Liver (tissue), 9 donors: Measurements from ENCODE around the gene DHX30. TPM values are rescaled to one million over a fixed set of nuclear protein-coding genes. Genes with fewer than 3 reads are reported as not detected.
A peak's percentile ranks its signal among the peaks of the same experiment; 100 is the strongest.

Source experiments
- DNase-seq: peaks from one replicate; pipeline ENCODE4 v3.0.0-alpha.2; 2017; ENCODE audit warnings: low spot score
- H3K27ac ChIP-seq, 2 donors: one replicate each; pipeline ENCODE4 v1.7.0; 2013; ENCODE audit warnings: inconsistent platforms in 2 of 2, low read length in 2 of 2, control low read depth in 1 of 2, low read depth in 1 of 2, mild to moderate bottlenecking in 1 of 2
- H3K27me3 ChIP-seq, 4 donors: one replicate each; pipeline versions ENCODE4 v1.6.1 to v1.7.0; 2013; ENCODE audit warnings: low read length in 3 of 4, inconsistent platforms in 1 of 4, mild to moderate bottlenecking in 1 of 4, moderate library complexity in 1 of 4; ENCODE audit not compliant: control insufficient read depth in 4 of 4, insufficient read depth in 4 of 4
- H3K36me3 ChIP-seq, 4 donors: one replicate each; pipeline versions ENCODE4 v1.6.1 to v1.7.0; 2013; ENCODE audit warnings: low read length in 3 of 4, mild to moderate bottlenecking in 3 of 4, low read depth in 1 of 4, moderate library complexity in 1 of 4; ENCODE audit not compliant: control insufficient read depth in 4 of 4, insufficient read depth in 3 of 4
- H3K4me1 ChIP-seq, 4 donors: one replicate each; pipeline versions ENCODE4 v1.6.1 to v1.7.0; 2013; ENCODE audit warnings: low read length in 3 of 4, mild to moderate bottlenecking in 3 of 4, moderate library complexity in 1 of 4; ENCODE audit not compliant: control insufficient read depth in 4 of 4, insufficient read depth in 4 of 4
- H3K4me3 ChIP-seq, 3 donors: one replicate each; pipeline versions ENCODE4 v1.6.1 to v1.7.0; 2013; ENCODE audit warnings: low read length in 3 of 3, control low read depth in 1 of 3, low read depth in 1 of 3, mild to moderate bottlenecking in 1 of 3
- H3K9ac ChIP-seq, 2 donors: one replicate each; pipeline ENCODE4 v1.7.0; 2013; ENCODE audit warnings: low read length in 2 of 2, mild to moderate bottlenecking in 2 of 2, moderate library complexity in 2 of 2, control low read depth in 1 of 2, low read depth in 1 of 2
- H3K9me3 ChIP-seq, 4 donors: one replicate each; pipeline versions ENCODE4 v1.6.1 to v1.7.0; 2013; ENCODE audit warnings: low read length in 3 of 4; ENCODE audit not compliant: control insufficient read depth in 4 of 4
- ATF3 ChIP-seq: IDR thresholded peaks from 2 replicates; pipeline ENCODE4 v1.6.1; 2016; ENCODE audit warnings: antibody characterized with exemption
- CTCF ChIP-seq: fragments of 150-350 bp; IDR thresholded peaks from 2 replicates; pipeline ENCODE4 v1.5.1; 2017; ENCODE audit warnings: improper control_type of control experiment, low read depth, low read length; ENCODE audit not compliant: missing input control
- EGR1 ChIP-seq, 2 donors: IDR thresholded peaks; 2 replicates each; pipeline ENCODE4 v1.6.1; 2016 to 2018; ENCODE audit warnings: antibody characterized with exemption in 2 of 2, low read depth in 2 of 2
- FOXA1 ChIP-seq: IDR thresholded peaks from 2 replicates; pipeline ENCODE4 v1.6.1; 2016; ENCODE audit warnings: antibody characterized with exemption
- FOXA2 ChIP-seq: IDR thresholded peaks from 2 replicates; pipeline ENCODE4 v1.6.1; 2016; ENCODE audit warnings: antibody characterized with exemption
- GABPA ChIP-seq, 2 donors: IDR thresholded peaks in 1 of 2; conservative IDR thresholded peaks in 1 of 2; 2 replicates each; pipeline ENCODE4 v1.6.1; 2016; ENCODE audit warnings: antibody characterized with exemption in 2 of 2, mild to moderate bottlenecking in 1 of 2, moderate library complexity in 1 of 2
- HNF4A ChIP-seq, 2 donors: conservative IDR thresholded peaks; 2 replicates each; pipeline ENCODE4 v1.6.1; 2016; ENCODE audit warnings: antibody characterized with exemption in 2 of 2, mild to moderate bottlenecking in 2 of 2
- HNF4G ChIP-seq: IDR thresholded peaks from 2 replicates; pipeline ENCODE4 v1.6.1; 2016; ENCODE audit warnings: antibody characterized with exemption
- JUND ChIP-seq, 2 donors: IDR thresholded peaks; 2 replicates each; pipeline ENCODE4 v1.6.1; 2016; ENCODE audit warnings: antibody characterized with exemption in 2 of 2
- NR2F2 ChIP-seq: IDR thresholded peaks from 2 replicates; pipeline ENCODE4 v1.6.1; 2016; ENCODE audit warnings: antibody characterized with exemption
- RAD21 ChIP-seq, 2 donors: IDR thresholded peaks; 2 replicates each; pipeline ENCODE4 v1.6.1; 2016; ENCODE audit warnings: antibody characterized with exemption in 2 of 2, mild to moderate bottlenecking in 2 of 2
- RXRA ChIP-seq, 2 donors: IDR thresholded peaks; 2 replicates each; pipeline ENCODE4 v1.6.1; 2017 to 2018; ENCODE audit warnings: antibody characterized with exemption in 2 of 2, mild to moderate bottlenecking in 1 of 2
- SP1 ChIP-seq: IDR thresholded peaks from 2 replicates; pipeline ENCODE4 v1.6.1; 2018; ENCODE audit warnings: antibody characterized with exemption, mild to moderate bottlenecking
- TAF1 ChIP-seq: conservative IDR thresholded peaks from 2 replicates; pipeline ENCODE4 v1.6.1; 2016; ENCODE audit warnings: antibody characterized with exemption, mild to moderate bottlenecking
- YY1 ChIP-seq: IDR thresholded peaks from 2 replicates; pipeline ENCODE4 v1.6.1; 2016; ENCODE audit warnings: antibody characterized with exemption, mild to moderate bottlenecking
- WGBS: extraction: QIAGEN DNeasy Blood & Tissue Kit; methylation state at CpG from one replicate; pipeline ENCODE4 v1.1.7; 2013; 5-methylcytosine and 5-hydroxymethylcytosine counted together
- polyA plus RNA-seq, 2 donors: library from polyadenylated mRNA; stranded (reverse) in 1 of 2; unstranded in 1 of 2; fragments of 200-250 nt in 1 of 2; fragments of >200 nt in 1 of 2; fragmentation: Nextera tagmentation in 1 of 2; extraction: Ambion mirVana in 1 of 2; gene quantifications; one replicate each; pipeline versions ENCODE4 v1.2.1 to v1.2.3, GENCODE V29; 2013 to 2015
- total RNA-seq, 2 donors: library from RNA; depleted of rRNA; stranded (reverse); fragments of >200 nt; gene quantifications; one replicate each; pipeline ENCODE4 v1.2.3, GENCODE V29; 2014
- TF ChIP-seq, protein P1 (sequence below): IDR thresholded peaks from 2 replicates; pipeline ENCODE4 v1.6.1; 2016; ENCODE audit warnings: antibody characterized with exemption, mild to moderate bottlenecking
- TF ChIP-seq, protein P2 (sequence below): IDR thresholded peaks from 2 replicates; pipeline ENCODE4 v1.6.1; 2016; ENCODE audit warnings: antibody characterized with exemption
- TF ChIP-seq, protein P3 (sequence below): IDR thresholded peaks from 2 replicates; pipeline ENCODE4 v1.6.1; 2016; ENCODE audit warnings: antibody characterized with exemption
- donor health status: healthy.
- donor health status: healthy.
- donor health status: healthy.
- donor health status: healthy.
- donor health status: healthy.

Gene DHX30
- total and polyA plus RNA-seq, 4 donors, result 18.3 to 39.9 (median 26.3) TPM

- H3K4me1 ChIP-seq, result peaks cover 5 to 27% (median 14%) of the 10 kb centered on the region in 4 donors
- H3K4me3 ChIP-seq, result peak within 1 kb of the TSS; percentile 86 to 94 (median 88)
- no peaks in the 10 kb centered on the region for H3K9me3 ChIP-seq
- H3K27me3 ChIP-seq, result no peaks in the 10 kb centered on the region
- peak within 1 kb of the TSS; percentile 99 for H3K27ac ChIP-seq
- peak; percentile 97 for DNase-seq
- H3K9ac ChIP-seq, result peak within 1 kb of the TSS; percentile 87 to 93
- WGBS, result under 1% methylated on average over 79 of the region's 79 CpGs
- TF ChIP-seq YY1 (peak; percentile 91), HNF4G (no peak), TAF1 (peak; percentile 31), JUND (IDR thresholded peaks at IDR 0.05) (no peak), SP1 (peak; percentile 50), CTCF (no peak), RAD21 (IDR thresholded peaks at IDR 0.05) (peak in 1 of 2 donors; percentile 17), HNF4A (conservative IDR thresholded peaks at IDR 0.05) (no peak), GABPA (IDR thresholded peaks at IDR 0.05 in 1 of 2, conservative IDR thresholded peaks at IDR 0.05 in 1 of 2) (peak in 1 of 2 donors; percentile 83), FOXA1 (no peak), EGR1 (IDR thresholded peaks at IDR 0.05; ENCODE audit: low read depth in 2 of 2) (no peak), FOXA2 (no peak), ATF3 (no peak), NR2F2 (no peak), RXRA (IDR thresholded peaks at IDR 0.05) (peak in 1 of 2 donors; percentile 35)
- TF ChIP-seq, protein P1, sequence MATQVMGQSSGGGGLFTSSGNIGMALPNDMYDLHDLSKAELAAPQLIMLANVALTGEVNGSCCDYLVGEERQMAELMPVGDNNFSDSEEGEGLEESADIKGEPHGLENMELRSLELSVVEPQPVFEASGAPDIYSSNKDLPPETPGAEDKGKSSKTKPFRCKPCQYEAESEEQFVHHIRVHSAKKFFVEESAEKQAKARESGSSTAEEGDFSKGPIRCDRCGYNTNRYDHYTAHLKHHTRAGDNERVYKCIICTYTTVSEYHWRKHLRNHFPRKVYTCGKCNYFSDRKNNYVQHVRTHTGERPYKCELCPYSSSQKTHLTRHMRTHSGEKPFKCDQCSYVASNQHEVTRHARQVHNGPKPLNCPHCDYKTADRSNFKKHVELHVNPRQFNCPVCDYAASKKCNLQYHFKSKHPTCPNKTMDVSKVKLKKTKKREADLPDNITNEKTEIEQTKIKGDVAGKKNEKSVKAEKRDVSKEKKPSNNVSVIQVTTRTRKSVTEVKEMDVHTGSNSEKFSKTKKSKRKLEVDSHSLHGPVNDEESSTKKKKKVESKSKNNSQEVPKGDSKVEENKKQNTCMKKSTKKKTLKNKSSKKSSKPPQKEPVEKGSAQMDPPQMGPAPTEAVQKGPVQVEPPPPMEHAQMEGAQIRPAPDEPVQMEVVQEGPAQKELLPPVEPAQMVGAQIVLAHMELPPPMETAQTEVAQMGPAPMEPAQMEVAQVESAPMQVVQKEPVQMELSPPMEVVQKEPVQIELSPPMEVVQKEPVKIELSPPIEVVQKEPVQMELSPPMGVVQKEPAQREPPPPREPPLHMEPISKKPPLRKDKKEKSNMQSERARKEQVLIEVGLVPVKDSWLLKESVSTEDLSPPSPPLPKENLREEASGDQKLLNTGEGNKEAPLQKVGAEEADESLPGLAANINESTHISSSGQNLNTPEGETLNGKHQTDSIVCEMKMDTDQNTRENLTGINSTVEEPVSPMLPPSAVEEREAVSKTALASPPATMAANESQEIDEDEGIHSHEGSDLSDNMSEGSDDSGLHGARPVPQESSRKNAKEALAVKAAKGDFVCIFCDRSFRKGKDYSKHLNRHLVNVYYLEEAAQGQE, result peak; percentile 75
- TF ChIP-seq, protein P2, sequence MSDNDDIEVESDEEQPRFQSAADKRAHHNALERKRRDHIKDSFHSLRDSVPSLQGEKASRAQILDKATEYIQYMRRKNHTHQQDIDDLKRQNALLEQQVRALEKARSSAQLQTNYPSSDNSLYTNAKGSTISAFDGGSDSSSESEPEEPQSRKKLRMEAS, result peak; percentile 43
- TF ChIP-seq, protein P3, sequence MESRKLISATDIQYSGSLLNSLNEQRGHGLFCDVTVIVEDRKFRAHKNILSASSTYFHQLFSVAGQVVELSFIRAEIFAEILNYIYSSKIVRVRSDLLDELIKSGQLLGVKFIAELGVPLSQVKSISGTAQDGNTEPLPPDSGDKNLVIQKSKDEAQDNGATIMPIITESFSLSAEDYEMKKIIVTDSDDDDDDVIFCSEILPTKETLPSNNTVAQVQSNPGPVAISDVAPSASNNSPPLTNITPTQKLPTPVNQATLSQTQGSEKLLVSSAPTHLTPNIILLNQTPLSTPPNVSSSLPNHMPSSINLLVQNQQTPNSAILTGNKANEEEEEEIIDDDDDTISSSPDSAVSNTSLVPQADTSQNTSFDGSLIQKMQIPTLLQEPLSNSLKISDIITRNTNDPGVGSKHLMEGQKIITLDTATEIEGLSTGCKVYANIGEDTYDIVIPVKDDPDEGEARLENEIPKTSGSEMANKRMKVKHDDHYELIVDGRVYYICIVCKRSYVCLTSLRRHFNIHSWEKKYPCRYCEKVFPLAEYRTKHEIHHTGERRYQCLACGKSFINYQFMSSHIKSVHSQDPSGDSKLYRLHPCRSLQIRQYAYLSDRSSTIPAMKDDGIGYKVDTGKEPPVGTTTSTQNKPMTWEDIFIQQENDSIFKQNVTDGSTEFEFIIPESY, result no peak
- no peaks in the 10 kb centered on the region for H3K36me3 ChIP-seq
Measured at GRCh38 chr3:47781685-47782445, 21.1 kb upstream of the DHX30 start, which contains the start of gene SMARCC1. Gene SMARCC1 (minus strand): TSS chr3:47781893. CDS start chr3:47781797, 96 bp downstream.
